B cell (primary cell): Measurements from ENCODE around the gene ZBTB12.

Source experiments
- CTCF ChIP-seq: fragments of 200-600 bp; IDR thresholded peaks from one replicate; pipeline ENCODE4 v1.8.0; 2022; ENCODE audit warnings: antibody characterized with exemption, mild to moderate bottlenecking
- EZH2 ChIP-seq: IDR thresholded peaks from 2 replicates; pipeline ENCODE4 v1.6.1; 2012; ENCODE audit warnings: borderline replicate concordance, low read depth, mild to moderate bottlenecking, moderate library complexity, low read length; ENCODE audit not compliant: insufficient read depth, poor library complexity, severe bottlenecking

- TF ChIP-seq EZH2 (no peak), CTCF (no peak)
Observed at GRCh38 chr6:31903957-31904356, 2.1 kb upstream of the ZBTB12 start.
